Measurements from ENCODE around the gene CBX2. TPM values are rescaled to one million over a fixed set of nuclear protein-coding genes. Genes with fewer than 3 reads are reported as not detected.

The CBX2 gene
- total RNA-seq, 6 experiments from 2014 or later: 0.75 to 2.0 (median 1.4) TPM

DNA sequence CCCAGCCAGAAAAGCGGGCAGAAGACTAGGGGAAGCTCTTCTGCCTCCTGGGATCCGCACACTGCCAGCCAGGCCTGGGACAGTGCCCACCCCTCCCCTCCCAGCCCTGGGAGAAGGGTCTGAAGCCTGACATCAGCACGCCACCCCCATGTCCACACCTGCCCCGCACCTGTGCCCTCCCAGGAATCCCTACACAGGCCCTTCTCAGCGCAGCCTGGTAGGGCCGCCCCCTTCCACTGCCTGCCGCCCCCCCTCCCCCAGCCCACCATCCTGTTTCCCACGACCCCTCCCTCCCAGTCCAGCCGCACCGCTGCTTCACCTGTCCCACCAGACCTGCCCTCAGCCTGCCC lies 36.6 kb upstream of the CBX2 start:
- H3K27ac Mint-ChIP-seq: no peak overlapping the region
- no peaks in the 10 kb centered on the region for H3K36me3 Mint-ChIP-seq (ENCODE audit: low read depth)
- no peak for TF ChIP-seq CTCF (IDR thresholded peaks at IDR 0.05)
- no peak overlapping the region for H3K4me3 Mint-ChIP-seq
- peaks cover 11% of the 10 kb centered on the region; the same call in 1 of the 2 replicates for H3K4me1 Mint-ChIP-seq (ENCODE audit: low read depth)
- H3K9me3 Mint-ChIP-seq: no peaks in the 10 kb centered on the region
- DNase-seq: no peak
- H3K27me3 Mint-ChIP-seq (ENCODE audit: insufficient read depth): peaks cover 61% of the 10 kb centered on the region

DNA sequence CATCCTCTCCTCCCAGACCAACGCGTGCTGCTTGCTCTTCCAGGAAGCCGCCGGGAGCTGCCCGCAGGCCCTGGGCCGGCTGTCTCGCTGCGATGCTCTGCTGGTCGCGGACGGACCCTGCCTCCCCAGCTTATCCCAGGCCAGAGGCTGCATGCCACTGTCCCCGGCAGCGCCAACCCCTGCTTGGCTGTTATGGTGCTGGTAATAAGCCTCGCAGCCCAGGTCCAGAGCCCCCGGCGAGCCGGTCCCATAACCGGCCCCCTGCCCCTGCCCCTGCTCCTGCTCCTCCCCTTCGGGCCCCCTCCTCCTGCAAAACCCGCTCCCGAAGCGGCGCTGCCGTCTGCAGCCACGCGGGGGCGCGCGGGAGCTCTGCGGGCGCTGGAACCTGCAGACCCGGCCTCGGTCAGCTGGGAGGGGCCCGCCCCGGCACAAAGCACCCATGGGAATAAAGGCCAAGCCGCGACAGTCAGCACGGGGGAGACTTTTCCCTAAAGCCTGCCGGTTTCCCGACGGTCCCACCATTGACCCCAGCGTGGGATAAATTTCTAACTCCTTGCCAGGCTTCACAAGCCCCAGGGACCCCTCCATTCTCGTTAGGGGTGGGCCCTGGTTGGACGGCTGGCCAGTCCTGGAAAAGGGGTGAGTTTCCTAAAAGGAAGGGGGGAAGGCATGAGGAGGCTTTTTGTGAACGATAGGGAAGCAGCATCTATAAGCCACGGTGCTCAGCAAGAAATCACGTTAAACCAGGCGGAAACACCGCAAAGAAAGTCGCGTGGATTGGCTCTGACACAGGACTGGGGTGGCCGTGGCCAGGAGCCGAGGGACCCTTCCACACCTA lies 36.0 kb upstream of the CBX2 start:
- peak; percentile 31 for DNase-seq
- Mint-ChIP-seq H3K4me3 (no peak overlapping the region), H3K36me3 (ENCODE audit: low read depth) (no peaks in the 10 kb centered on the region), H3K27ac (no peak overlapping the region), H3K27me3 (ENCODE audit: insufficient read depth) (peaks cover 63% of the 10 kb centered on the region), H3K4me1 (ENCODE audit: low read depth) (peaks cover 12% of the 10 kb centered on the region; the same call in 1 of the 2 replicates), H3K9me3 (no peaks in the 10 kb centered on the region)
- TF ChIP-seq CTCF (IDR thresholded peaks at IDR 0.05): peak; percentile 93

- H3K4me3 Mint-ChIP-seq: no peak overlapping the region
- DNase-seq: no peak
- H3K27ac Mint-ChIP-seq: no peak overlapping the region
- H3K27me3 Mint-ChIP-seq (ENCODE audit: insufficient read depth): peaks cover 67% of the 10 kb centered on the region
- H3K36me3 Mint-ChIP-seq (ENCODE audit: low read depth): no peaks in the 10 kb centered on the region
- no peak for TF ChIP-seq CTCF (IDR thresholded peaks at IDR 0.05)
- no peaks in the 10 kb centered on the region for H3K9me3 Mint-ChIP-seq
- peaks cover 14% of the 10 kb centered on the region; the same call in 1 of the 2 replicates for H3K4me1 Mint-ChIP-seq (ENCODE audit: low read depth)
Observed at GRCh38 chr17:79742589-79742918, 35.4 kb upstream of the CBX2 start.

DNA sequence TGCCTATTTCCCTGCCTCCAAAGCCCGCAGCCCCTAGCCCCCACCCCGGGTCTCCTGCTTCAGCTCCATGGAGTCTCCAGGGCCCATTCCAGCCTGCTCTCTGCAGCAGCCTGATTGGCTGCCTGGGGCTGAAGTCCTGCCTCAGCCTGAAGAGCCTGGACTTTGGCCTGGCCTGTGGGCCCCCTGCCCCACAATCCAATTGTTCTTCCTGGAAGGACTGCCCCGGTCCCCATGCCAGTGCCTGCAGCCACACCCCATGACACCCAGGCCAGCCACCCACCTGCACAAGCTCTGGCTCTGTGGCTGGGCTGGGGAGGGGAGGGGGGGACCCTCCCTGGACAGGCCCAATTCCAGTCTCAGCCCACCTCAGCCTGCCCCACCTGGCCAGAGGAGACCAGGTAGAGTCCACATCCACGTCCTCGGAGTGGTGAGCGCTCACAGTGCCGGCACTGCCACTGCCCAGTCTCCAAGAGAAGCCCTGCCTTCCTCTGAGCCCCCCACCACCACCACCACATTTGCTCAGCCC lies 34.9 kb upstream of the CBX2 start:
- no peak for DNase-seq
- H3K9me3 Mint-ChIP-seq: no peaks in the 10 kb centered on the region
- no peak for TF ChIP-seq CTCF (IDR thresholded peaks at IDR 0.05)
- no peak overlapping the region for H3K4me3 Mint-ChIP-seq
- H3K4me1 Mint-ChIP-seq (ENCODE audit: low read depth): peaks cover 14% of the 10 kb centered on the region; the same call in 1 of the 2 replicates
- H3K27me3 Mint-ChIP-seq (ENCODE audit: insufficient read depth): peaks cover 65% of the 10 kb centered on the region
- H3K27ac Mint-ChIP-seq: no peak overlapping the region
- no peaks in the 10 kb centered on the region for H3K36me3 Mint-ChIP-seq (ENCODE audit: low read depth)

DNA sequence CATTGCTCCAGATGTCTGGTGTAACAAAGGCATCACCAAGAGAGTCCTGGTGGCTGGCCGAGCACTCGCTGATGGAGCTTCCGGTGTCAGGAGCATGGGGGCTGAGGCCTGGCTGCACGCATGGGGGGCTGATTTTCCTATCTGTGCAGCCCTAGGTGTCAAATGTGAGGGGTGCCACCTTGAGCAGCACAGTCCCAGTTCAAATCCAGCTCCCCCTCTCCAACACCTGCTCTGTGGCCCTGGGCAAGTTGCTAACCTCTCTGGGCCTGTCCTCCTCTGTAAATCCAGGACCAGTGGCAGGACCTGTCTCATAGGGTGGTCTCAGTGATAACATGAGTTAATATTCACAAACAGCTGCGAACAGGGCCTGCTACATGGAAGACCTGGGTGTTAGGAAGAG lies 34.3 kb upstream of the CBX2 start:
- Mint-ChIP-seq H3K36me3 (ENCODE audit: low read depth) (no peaks in the 10 kb centered on the region), H3K4me3 (no peak overlapping the region), H3K27ac (no peak overlapping the region), H3K27me3 (ENCODE audit: insufficient read depth) (peaks cover 62% of the 10 kb centered on the region), H3K9me3 (no peaks in the 10 kb centered on the region), H3K4me1 (ENCODE audit: low read depth) (peaks cover 14% of the 10 kb centered on the region; the same call in 1 of the 2 replicates)
- TF ChIP-seq CTCF (IDR thresholded peaks at IDR 0.05): no peak
- DNase-seq: no peak

All from HFFc6 (cell line).